Colonic mucosa (tissue), 4 donors: ENCODE results near the gene CADM2. TPM values are rescaled to one million over a fixed set of nuclear protein-coding genes. Genes with fewer than 3 reads are reported as not detected.

Experiments
- DNase-seq: peaks from one replicate; pipeline ENCODE4 v3.0.0-alpha.2; 2020
- H3K27ac ChIP-seq: fragments of 200-600 bp; one replicate; pipeline ENCODE4 v1.8.0; 2021
- H3K27me3 ChIP-seq: fragments of 200-600 bp; one replicate; pipeline ENCODE4 v1.8.0; 2021
- H3K36me3 ChIP-seq: fragments of 200-600 bp; one replicate; pipeline ENCODE4 v1.8.0; 2021
- H3K4me1 ChIP-seq: fragments of 200-600 bp; one replicate; pipeline ENCODE4 v1.8.0; 2021; ENCODE audit warnings: mild to moderate bottlenecking
- H3K4me3 ChIP-seq: fragments of 200-600 bp; one replicate; pipeline ENCODE4 v1.8.0; 2021
- H3K9ac ChIP-seq, 2 donors: one replicate each; pipeline ENCODE4 v1.7.0; 2013; ENCODE audit warnings: control low read depth in 2 of 2, low read depth in 2 of 2, low read length in 2 of 2
- H3K9me3 ChIP-seq: fragments of 200-600 bp; one replicate; pipeline ENCODE4 v1.8.0; 2021
- CTCF ChIP-seq: fragments of 200-600 bp; IDR thresholded peaks from one replicate; pipeline ENCODE4 v1.8.0; 2022; ENCODE audit warnings: antibody characterized with exemption, mild to moderate bottlenecking
- intact Hi-C: fragments of 100-400 bp; cut with DNase I; formaldehyde crosslinking; loops from one replicate; pipeline ENCODE4 v1.14.1; 2022
- total RNA-seq, 2 donors: library from RNA; stranded (reverse); fragmentation: NEBNext Ultra II Directional in 1 of 2; extraction: Animal tissue kit (Norgen Biotek cat#: 25700) in 1 of 2; gene quantifications; one replicate each; pipeline ENCODE4 v1.2.1, GENCODE V29; 2021
- donor health status: healthy.
- donor health status: DM: no; HTN: no; CAD: no.
- donor health status: DM: no; HTN: no; CAD: no.

CADM2 gene
- total RNA-seq, 2 donors from 2014 or later, result 1.2 to 2.8 TPM

GRCh38 chr3:84959470-84960271 is 882 bp downstream of the CADM2 start:
- Histone ChIP-seq H3K4me1 (no peaks in the 10 kb centered on the region), H3K9ac (no peak overlapping the region), H3K4me3 (peak overlapping the region; percentile 51), H3K27ac (no peak overlapping the region), H3K36me3 (no peaks in the 10 kb centered on the region), H3K27me3 (peaks cover 32% of the 10 kb centered on the region), H3K9me3 (no peaks in the 10 kb centered on the region)
- no peak for TF ChIP-seq CTCF
- no peak for DNase-seq
- intact Hi-C loops, result no loop called here

- intact Hi-C loops, result no loop called here
- no peak overlapping the region for H3K27ac ChIP-seq
- H3K4me3 ChIP-seq, result no peak overlapping the region
- H3K27me3 ChIP-seq, result peaks cover 32% of the 10 kb centered on the region
- no peak overlapping the region for H3K9ac ChIP-seq
- H3K4me1 ChIP-seq, result no peaks in the 10 kb centered on the region
- TF ChIP-seq CTCF, result no peak
- no peaks in the 10 kb centered on the region for H3K36me3 ChIP-seq
- H3K9me3 ChIP-seq, result no peaks in the 10 kb centered on the region
- DNase-seq, result no peak
Measured at GRCh38 chr3:84960581-84960980, 1.8 kb downstream of the CADM2 start.

GRCh38 chr3:84961011-84961410 is 2.2 kb downstream of the CADM2 start:
- no peak for TF ChIP-seq CTCF

GRCh38 chr3:84961521-84962255 is 2.9 kb downstream of the CADM2 start:
- TF ChIP-seq CTCF, result no peak
- intact Hi-C loops, result no loop called here
- Histone ChIP-seq H3K4me3 (no peak overlapping the region), H3K36me3 (no peaks in the 10 kb centered on the region), H3K4me1 (no peaks in the 10 kb centered on the region), H3K27me3 (peaks cover 32% of the 10 kb centered on the region), H3K9ac (no peak overlapping the region), H3K9me3 (no peaks in the 10 kb centered on the region), H3K27ac (no peak overlapping the region)
- no peak for DNase-seq

More at GRCh38 chr3:84961011-84961410, 2.2 kb downstream of the CADM2 start:
- H3K27me3 ChIP-seq, result peaks cover 32% of the 10 kb centered on the region
- no peaks in the 10 kb centered on the region for H3K9me3 ChIP-seq
- H3K9ac ChIP-seq, result no peak overlapping the region
- no peak for DNase-seq
- H3K36me3 ChIP-seq, result no peaks in the 10 kb centered on the region
- intact Hi-C loops, result no loop called here
- H3K4me3 ChIP-seq, result no peak overlapping the region
- no peaks in the 10 kb centered on the region for H3K4me1 ChIP-seq
- no peak overlapping the region for H3K27ac ChIP-seq

- intact Hi-C loops, result no loop called here
- no peak for TF ChIP-seq CTCF
- Histone ChIP-seq H3K27ac (no peak overlapping the region), H3K9ac (no peak overlapping the region), H3K9me3 (no peaks in the 10 kb centered on the region), H3K27me3 (peaks cover 32% of the 10 kb centered on the region), H3K4me1 (no peaks in the 10 kb centered on the region), H3K4me3 (no peak overlapping the region), H3K36me3 (no peaks in the 10 kb centered on the region)
- no peak for DNase-seq
Measured at GRCh38 chr3:84962415-84962814, 3.6 kb downstream of the CADM2 start.
